Central memory CD4-positive, alpha-beta T cell (primary cell): ENCODE measurements around the gene RPL15.
A peak's percentile ranks its signal among the peaks of the same experiment; 100 is the strongest.
"Not testable (repeated sequence)": the region's sequence is repeated elsewhere in the genome, so short reads cannot be mapped to it uniquely, and the experiment has no call there.

Experiments
- DNase-seq: peaks from one replicate; pipeline ENCODE4 v3.0.0; 2022
- total RNA-seq, 3 experiments: gene quantifications; one replicate each; lab custom pipeline; 2026; lab: John Stamatoyannopoulos, UW

The RPL15 gene
- total RNA-seq = 545 to 1,119 (median 978) reads per million in 3 experiments

DNA sequence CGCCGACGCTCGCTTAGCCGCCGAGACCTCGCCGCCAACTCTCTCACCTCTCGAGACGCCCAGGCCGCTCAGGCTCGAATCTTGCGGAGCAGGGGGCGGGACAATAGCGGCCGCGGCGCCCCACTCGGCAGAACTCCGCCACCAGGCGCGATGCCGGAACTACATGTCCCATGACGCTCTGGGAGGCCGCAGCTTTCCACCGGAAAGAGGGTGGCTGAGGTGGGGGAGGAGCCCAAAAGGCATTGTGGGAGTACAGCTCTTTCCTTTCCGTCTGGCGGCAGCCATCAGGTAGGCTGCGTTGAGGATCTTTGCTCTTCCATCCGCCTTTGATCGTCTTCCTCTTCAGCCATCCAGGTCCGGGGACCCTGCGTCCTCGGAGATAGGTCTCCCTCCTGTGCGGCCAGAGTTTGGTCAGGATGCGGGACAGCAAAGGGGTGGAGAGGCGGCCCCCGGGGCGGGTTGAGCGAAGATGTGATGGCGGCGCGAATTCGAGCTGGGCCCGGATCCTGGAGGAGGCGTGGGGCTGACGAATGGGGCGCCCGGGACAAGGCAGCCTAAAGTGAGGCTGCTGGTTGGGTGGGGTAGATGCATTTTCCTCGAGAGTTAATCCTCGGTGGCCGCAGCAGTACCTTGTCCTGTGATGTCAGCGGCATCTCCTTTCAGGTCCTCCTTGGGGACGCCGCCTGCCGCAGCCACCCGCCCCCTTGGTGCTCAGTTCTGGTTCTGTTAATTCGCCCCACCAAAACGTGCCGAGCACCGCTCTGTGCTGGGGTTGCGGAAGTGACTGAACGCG, at the start of gene RPL15, which contains the start of gene NKIRAS1:
Gene RPL15, plus strand, starts transcription at position 247 of the 793 bp plus-strand sequence. CDS start 728 bp downstream, outside the sequence.
Gene NKIRAS1, minus strand, starts transcription at position 105 of the 793 bp plus-strand sequence. CDS start 6,086 bp downstream, outside the sequence.
- DNase-seq = peak; percentile 97

DNA sequence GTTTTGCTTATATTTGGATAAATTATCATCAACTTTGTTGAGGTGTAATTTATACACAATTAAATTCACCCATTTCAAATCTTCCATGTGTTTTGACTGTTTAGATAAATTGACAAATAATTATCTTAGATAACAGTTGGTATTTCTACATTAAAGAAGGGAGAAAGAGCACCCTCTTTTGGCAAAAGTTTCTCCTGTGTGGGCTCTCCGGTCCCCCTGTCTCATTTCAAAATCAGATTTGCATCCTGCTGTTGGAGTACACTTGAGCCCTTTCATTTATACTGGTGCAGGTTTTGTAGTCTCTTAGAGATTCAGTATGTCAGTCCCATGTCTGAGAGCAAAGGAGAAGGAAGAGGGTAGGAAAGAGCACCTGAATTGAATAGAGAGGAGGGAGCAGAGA, 49.5 kb upstream of the RPL15 start:
- DNase-seq = no peak

DNA sequence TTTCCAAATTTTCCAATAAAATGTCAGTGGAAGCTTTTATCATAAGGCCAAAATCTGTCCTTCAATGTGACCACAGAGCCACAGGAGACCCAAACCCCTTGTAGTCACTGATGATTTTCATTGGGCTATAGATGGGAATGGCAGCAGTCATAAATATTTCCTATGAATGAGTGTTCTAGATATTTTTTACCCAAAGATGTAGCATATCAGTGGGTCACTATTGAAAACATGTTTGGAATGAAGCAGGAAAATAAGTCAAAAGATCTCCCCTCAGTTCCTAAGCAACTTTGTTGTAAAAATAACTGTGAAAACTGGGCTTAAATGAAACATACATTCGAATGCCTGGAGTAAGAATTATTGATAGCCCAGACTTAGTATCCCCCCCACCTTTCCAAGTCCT, 49.1 kb upstream of the RPL15 start:
- no peak for DNase-seq

DNA sequence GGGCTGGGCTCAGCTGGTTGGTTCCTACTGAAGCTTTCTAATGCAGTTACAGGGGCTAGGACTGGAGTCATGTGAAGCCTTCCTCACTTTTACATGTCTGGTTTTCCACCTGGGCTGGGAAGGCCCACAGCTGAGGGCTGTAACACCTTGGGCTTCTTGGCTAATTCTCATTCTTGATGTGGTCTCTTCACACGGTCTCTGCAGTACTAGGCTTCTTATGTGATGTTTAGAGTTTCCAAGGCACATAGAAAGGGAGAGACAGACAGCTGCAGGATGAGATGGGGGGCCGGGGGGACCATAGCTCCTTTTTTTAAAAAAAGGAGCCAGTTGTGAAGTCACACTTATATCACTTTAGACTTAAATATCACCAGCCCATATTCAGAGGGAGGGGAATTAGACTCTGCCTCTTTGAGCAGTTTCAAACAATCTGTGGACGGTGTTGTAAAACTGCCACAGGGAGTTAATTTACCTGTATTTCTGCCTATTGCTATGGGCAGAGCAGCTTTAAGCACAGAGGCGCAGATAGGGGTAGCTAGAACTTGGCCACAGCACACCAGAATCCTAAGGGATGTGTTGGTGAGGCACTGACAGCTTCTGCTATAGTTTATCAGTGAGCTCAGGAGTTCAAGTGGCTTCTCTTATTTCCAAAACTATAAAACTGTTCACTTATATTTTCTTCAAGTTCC, 46.8 kb upstream of the RPL15 start:
- DNase-seq = no peak

DNA sequence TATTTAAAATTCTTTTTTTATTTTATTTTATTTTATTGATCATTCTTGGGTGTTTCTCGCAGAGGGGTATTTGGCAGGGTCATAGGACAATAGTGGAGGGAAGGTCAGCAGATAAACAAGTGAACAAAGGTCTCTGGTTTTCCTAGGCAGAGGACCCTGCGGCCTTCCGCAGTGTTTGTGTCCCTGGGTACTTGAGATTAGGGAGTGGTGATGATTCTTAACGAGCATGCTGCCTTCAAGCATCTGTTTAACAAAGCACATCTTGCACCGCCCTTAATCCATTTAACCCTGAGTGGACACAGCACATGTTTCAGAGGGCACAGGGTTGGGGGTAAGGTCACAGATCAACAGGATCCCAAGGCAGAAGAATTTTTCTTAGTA, 46.3 kb upstream of the RPL15 start:
- not testable (repeated sequence) for DNase-seq

DNA sequence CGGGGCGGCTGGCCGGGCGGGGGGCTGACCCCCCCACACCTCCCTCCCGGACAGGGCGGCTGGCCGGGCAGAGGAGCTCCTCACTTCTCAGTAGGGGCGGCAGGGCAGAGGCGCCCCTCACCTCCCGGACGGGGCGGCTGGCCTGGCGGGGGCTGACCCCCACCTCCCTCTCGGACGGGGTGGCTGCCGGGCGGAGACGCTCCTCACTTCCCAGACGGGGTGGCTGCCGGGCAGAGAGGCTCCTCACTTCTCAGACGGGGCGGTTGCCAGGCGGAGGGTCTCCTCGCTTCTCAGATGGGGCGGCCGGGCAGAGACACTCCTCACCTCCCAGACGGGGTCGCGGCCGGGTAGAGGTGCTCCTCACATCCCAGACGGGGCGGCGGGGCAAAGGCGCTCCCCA, 45.6 kb upstream of the RPL15 start:
- DNase-seq = not testable (repeated sequence)

DNA sequence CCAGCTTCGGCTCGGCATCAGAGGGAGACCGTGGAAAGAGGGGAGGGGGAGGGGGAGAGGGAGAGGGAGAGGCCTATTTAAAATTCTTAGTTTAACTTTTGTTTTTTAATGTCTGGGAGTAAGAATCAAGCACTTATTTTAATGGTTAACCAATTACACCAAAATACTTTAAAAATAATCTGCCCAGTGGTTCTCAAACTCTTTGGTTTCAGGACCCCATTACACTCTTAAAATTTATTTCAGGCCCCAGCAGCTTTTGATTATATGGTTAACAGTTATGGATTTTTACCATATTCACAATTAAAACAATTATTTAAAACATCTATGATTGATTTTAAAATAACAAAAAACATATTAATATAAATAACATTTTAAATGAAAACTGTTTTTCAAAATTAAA, 44.6 kb upstream of the RPL15 start:
- no peak for DNase-seq

DNA sequence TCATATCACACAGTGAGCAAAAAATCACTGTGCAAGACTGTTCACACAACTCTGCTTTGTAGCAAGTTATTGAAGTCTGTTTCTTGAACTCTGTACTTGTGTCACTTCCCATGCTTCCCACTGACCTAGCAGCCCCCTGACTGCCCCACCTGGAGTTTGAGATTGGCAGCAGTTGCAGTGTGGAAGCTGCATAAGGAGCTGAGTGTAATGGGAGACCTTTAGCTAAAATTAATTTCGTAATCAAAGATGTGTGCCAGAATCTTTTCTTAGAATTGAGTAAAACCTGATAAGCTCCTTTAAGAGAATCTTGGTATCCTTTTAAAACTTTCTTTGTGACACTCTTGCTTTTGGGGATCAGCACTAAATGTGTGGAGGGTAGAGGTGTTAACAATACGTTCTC, 43.0 kb upstream of the RPL15 start:
- DNase-seq = no peak

DNA sequence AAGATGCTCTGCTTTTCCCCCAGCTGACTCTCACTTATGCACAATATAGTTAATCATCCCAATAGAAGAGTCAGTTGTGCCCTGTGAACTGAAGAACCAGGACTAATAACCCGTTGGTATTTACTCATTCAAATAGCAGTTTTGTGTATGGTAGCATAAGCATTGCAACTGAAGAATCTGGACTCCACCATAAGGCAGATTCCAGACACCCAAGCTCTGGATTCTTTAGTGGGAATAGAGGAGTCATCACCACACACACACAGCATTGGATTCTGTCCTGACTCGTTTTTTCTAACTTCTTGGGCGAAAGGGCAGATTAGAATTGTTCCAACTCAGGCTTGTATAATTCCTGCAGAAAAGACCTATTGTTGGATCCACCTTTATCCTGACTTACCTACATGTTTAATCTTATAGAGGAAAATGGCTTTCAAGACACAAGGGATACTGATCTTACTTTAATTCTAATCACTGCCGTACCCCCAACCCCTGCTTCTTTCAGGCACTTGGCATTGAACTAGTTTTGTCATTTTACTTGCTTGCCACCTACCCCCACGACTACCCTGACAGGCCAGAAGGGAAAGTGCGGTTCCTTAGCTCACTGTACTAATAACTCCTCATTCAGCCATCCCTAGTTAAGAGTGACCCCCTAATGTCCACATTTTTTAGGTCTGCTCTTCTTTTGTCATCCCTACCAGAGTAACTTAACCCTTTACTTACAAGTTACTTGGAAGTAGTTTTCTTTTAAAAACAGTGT, 42.4 kb upstream of the RPL15 start:
- DNase-seq = no peak

DNA sequence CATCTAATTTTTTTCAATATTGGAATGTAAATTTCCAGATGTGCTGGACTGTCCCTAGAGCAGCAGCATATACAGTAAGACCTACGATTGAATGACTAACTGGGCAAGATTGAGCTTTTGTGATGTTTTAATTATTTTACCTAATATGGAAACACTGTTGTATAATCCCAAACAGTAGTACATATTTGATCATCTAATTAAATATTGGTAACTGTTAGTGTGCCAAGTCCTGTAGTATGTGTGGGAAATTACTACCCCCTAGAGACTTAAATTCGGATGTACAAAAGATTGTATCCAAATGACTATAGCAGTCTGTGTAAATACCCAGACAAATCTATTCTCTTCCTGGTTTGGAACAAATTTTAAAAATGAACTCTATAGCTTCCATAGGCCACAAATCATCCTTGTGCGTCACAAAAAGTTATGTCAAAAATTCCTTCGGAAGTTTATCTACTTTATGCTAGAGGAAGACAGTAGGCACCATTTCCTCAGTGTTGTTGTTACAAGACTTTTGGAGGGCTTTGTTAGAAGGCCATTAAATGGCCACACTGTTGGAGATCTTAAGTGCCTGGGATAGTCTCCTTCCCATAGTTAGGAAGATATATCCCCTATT, 41.7 kb upstream of the RPL15 start:
- no peak for DNase-seq

DNA sequence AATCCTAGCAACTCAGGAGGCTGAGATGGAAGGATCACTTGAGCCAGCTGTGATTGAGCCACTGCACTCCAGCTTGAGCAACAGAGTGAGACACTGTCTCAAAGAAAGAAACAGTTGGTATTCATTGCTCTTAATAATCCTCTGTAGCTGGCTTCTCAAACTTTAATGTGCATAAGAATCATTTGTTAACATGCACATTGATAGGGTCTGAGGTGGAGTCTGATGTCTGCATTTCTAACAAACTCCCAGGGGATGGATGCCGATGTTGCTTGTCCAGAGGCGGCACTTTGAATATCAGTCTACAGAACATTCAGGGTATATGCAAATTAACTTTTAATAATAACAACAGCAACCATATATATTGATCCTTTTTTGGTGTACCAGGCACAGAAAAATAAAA, 40.0 kb upstream of the RPL15 start:
- no peak for DNase-seq

DNA sequence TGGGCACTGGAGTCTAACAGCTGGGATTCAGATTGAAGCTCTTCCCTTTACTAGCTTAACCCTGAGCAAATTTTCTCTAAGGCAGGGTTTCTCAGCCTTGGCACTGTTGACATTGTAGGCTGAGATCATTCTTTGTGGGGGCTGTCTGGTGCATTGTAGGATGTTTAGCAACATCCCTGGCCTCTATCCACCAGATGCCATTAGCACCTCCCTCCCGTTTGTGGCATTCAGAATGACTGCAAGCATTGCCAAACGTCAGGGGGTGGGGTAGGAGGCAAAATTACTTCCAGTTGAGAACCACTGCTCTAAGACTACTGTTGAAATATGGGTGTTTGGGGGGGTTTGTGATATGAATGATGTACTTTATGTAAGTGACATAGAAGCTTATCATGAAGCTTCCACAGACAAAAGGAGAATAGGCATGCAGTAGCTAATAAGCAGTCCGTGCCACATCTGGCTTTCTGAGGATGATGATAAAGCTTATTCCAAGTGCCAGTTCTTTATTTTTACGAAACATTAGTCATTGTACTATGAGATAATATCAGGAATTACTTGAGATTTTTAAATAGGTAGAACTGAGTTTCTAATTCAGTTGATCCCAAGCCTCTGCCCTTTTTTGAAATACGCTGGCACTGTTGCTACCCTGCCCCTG, 39.5 kb upstream of the RPL15 start:
- no peak for DNase-seq

DNA sequence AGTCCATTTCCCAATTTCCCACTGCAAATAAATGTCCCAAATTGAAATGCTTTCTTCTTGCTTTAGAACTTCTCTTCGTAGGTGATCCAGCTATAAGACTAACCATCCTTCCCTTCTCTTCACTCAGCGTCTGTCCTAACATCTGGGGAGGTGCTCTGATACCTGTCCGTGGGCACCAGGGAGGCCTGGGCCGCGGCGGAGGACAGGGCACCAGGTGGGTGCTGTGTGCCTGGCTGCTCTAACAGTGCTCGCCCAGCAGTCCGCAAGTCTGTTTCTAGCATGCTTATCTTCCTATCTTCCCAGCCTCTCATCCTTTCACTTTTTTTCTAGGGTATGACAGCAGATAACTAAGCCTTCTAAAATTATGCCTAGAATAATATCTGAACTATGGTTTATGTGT, 37.4 kb upstream of the RPL15 start:
- no peak for DNase-seq

DNA sequence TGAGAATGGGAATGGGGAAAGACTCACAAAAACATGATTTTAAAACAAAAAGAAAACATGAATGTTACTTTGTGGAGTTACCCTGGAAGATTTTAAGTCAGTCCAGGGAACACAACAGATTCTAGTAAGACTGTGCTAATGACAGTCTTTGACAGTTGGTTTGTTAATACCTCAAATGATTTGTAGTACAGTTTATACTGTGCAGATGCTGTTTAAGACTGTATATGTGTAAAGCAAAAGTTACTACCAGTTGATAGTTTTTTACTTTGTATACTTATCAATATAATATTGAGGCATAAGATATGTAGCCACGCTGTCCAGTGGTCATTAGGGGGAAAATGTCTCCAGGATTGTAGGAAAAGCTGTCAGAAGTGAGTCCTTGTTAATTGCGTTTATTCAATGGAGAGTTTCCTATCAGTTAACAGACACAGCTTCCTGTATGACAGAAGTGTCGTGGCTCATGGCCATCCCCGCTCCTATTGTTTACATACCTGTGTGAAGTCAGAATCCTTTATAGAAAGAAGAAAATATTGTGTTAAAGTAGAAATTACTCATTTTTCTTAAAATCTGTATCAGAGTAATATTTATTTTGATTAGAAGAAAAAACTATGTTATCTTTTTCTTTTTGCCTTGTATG, 36.1 kb upstream of the RPL15 start:
- DNase-seq = no peak

DNA sequence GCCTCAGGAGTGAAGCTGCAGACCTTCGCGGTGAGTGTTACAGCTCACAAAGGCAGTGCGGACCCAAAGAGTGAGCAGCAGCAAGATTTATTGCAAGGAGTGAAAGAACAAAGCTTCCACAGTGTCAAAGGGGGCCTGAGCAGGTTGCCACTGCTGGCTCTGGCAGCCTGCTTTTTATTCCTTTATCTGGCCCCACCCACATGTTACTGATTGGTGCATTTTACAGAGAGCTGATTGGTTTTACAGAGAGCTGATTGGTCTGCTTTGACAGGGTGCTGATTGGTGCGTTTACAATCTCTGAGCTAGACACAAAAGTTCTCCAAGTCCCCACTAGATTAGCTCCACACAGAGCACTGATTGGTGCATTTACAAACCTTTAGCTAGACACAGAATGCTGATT, 34.9 kb upstream of the RPL15 start:
- DNase-seq = not testable (repeated sequence)

DNA sequence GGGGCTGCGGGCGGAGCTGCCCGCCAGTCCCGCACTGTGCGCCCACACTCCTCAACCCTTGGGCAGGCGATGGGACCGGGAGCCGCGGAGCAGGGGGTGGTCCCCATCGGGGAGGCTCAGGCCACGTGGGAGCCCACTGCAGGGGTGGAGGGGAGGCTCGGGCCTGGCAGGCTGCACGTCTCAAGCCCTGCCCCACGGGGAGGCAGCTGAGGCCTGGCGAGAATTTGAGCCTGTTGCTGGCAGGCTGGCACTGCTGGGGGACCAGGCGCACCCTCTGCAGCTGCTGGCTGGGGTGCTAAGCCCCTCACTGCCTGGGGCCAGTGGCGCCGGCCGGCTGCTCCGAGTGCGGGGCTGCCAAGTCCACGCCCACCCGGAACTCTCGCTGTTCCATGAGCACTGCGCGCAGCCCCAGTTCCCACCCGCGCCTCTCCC, 34.4 kb upstream of the RPL15 start:
- DNase-seq = no peak

DNA sequence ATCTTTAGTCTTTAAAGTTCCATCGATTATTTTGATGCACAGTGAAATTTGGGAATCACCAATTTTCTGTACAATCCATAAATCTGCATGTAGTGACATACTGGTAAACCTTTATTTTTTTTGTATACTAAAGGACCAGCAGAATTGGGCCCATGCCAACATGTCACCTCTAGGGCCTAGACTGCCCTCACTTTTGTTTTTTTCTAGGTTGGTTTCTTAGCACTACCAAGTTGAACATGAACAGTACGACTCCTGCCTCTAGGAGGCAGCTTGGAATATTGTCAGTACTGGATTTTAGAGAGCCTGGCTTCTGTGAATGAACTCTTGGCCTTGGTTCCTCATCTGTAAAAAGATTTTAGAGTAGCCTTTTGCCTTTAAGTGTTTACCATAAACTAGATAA, 32.5 kb upstream of the RPL15 start:
- no peak for DNase-seq

DNA sequence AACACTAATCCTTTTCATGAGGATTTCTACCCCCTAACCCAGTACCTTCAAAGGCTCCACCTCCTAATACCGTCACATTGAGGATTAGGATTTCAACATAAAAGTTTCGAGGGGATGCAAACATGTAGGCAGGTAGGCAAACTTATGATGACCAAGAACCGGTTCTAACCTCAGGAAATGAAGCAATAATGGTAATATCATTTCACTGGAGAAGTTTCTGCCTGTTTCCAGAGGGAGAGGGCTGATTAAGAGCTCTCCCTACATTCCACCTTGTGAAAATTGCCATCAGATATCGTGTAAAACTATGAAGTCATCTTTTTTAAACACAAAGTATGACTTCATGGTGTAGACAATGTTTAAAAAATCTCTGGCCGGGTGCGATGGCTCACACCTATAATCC, 31.7 kb upstream of the RPL15 start:
- no peak for DNase-seq

DNA sequence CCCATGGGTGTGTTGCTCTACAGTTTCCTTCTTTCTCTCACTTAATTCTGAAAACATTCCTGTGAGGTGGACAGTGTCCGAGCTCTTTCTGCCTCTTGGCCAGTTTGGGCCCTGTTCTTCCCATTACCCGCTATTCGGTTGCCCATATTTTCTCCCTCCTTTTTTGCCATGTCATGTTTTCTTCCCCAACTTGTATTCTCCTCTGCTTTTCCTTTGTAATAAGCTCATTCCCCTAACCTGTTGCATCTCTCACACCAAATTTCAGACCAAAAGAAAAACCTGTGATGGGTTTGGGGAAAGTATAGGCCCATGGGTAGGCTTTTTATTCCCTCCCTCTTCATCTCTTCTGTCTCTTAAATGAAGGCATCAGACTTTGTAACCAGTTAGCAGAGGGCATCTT, 30.6 kb upstream of the RPL15 start:
- no peak for DNase-seq

DNA sequence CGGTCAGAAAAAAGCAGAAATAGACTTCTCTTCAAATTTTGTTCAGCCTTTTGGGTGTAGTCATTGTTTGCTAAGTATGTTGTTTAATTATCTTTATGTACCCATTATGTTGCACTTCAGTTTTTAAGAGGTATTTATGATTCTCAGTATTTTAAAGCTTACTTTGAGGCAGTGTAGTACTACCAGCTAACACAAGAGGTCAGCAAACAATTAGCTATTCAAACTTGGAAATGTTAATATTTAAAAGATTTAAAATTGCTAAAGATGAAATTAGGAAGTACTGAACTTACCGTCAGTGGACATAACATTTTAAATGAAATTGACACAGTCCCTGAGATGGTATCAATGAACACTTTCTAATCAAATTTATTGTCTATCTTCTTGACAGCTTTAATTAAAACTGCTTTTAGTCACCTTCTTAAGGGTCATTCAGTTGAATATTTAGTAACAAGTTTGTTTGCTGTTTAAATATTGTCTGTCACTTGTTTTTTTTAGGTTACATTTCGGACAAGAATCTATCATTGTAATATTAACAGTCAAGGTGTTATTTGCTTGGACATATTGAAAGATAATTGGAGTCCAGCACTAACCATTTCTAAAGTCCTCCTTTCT, 28.2 kb upstream of the RPL15 start:
- peak; percentile 19 for DNase-seq

DNA sequence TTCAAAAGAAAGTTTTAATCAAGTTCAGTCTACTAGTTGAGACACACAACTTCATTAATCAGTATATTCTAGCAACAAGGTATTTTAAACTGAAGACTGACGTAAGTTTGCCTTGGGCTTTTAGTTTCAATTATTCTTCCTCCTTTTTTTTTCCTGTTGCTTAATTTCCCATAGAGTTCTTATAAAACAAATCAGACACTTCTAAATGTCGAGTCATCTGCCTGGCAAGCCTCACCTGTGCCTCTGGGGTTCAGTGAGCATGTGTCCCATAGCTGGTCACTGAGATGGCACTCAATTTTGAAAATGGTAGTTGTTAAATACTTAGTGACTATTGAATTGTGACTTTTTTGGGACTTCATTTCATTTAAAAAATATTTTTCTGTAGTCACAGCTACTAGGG, 27.5 kb upstream of the RPL15 start:
- no peak for DNase-seq
